Measurements from ENCODE around the gene TCEAL4. TPM values are rescaled to one million over a fixed set of nuclear protein-coding genes. Genes with fewer than 3 reads are reported as not detected.

TCEAL4 gene
- total and polyA plus RNA-seq, 2 of the 13 experiments (the other 11 are each of a cell fraction or from before 2014, with no cell fraction given) = 12.6 to 31.0 TPM

- TF ChIP-seq ZMYM3 (CRISPR knock-in tag; IDR thresholded peaks at IDR 0.05) (no peak), SMARCE1 (IDR thresholded peaks at IDR 0.05; ENCODE audit: borderline replicate concordance) (no peak), NR2F2 (IDR thresholded peaks at IDR 0.05; ENCODE audit: borderline replicate concordance, low read depth) (no peak), ZNF496 (CRISPR knock-in tag; IDR thresholded peaks at IDR 0.05; ENCODE audit: insufficient replicate concordance) (no peak), NFYC (CRISPR knock-in tag; IDR thresholded peaks at IDR 0.05) (no peak), ZNF260 (CRISPR knock-in tag; IDR thresholded peaks at IDR 0.05; ENCODE audit: borderline replicate concordance, low read depth) (no peak), ZNF263 (CRISPR knock-in tag; IDR thresholded peaks at IDR 0.05) (peak; percentile 92), ZNF281 (CRISPR knock-in tag; IDR thresholded peaks at IDR 0.05; ENCODE audit: borderline replicate concordance) (peak; percentile 47; the same call in 1 of the 2 replicates), CBX1 (IDR thresholded peaks at IDR 0.05; ENCODE audit: low read depth) (no peak), CREB3 (CRISPR knock-in tag; IDR thresholded peaks at IDR 0.05) (no peak), PHB2 (IDR thresholded peaks at IDR 0.05; ENCODE audit: partially characterized antibody) (no peak), ZNF547 (CRISPR knock-in tag; IDR thresholded peaks at IDR 0.05) (no peak), SMARCC2 (IDR thresholded peaks at IDR 0.05) (no peak), ZNF7 (CRISPR knock-in tag; IDR thresholded peaks at IDR 0.05) (no peak), SUZ12 (IDR thresholded peaks at IDR 0.05; ENCODE audit: low read depth, low read length) (no peak), ETV5 (CRISPR knock-in tag; IDR thresholded peaks at IDR 0.05; ENCODE audit: borderline replicate concordance) (no peak), GABPA (IDR thresholded peaks at IDR 0.05; ENCODE audit: low read depth, low read length) (no peak), GABPA (CRISPR knock-in tag; IDR thresholded peaks at IDR 0.05; ENCODE audit: low read depth) (no peak), SMAD3 (CRISPR knock-in tag; IDR thresholded peaks at IDR 0.05) (no peak), POLR2AphosphoS5 (IDR thresholded peaks at IDR 0.05; ENCODE audit: low read depth, low read length) (peak; percentile 38; the same call in 1 of the 2 replicates)
- TF ChIP-seq, protein P1, sequence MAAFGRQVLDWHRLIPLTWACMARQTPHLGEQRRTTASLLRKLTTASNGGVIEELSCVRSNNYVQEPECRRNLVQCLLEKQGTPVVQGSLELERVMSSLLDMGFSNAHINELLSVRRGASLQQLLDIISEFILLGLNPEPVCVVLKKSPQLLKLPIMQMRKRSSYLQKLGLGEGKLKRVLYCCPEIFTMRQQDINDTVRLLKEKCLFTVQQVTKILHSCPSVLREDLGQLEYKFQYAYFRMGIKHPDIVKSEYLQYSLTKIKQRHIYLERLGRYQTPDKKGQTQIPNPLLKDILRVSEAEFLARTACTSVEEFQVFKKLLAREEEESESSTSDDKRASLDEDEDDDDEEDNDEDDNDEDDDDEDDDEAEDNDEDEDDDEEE (CRISPR knock-in tag; IDR thresholded peaks at IDR 0.05) = no peak
- TF ChIP-seq, protein P2, sequence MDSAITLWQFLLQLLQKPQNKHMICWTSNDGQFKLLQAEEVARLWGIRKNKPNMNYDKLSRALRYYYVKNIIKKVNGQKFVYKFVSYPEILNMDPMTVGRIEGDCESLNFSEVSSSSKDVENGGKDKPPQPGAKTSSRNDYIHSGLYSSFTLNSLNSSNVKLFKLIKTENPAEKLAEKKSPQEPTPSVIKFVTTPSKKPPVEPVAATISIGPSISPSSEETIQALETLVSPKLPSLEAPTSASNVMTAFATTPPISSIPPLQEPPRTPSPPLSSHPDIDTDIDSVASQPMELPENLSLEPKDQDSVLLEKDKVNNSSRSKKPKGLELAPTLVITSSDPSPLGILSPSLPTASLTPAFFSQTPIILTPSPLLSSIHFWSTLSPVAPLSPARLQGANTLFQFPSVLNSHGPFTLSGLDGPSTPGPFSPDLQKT (CRISPR knock-in tag; IDR thresholded peaks at IDR 0.05; ENCODE audit: borderline replicate concordance) = no peak
- TF ChIP-seq, protein P3, sequence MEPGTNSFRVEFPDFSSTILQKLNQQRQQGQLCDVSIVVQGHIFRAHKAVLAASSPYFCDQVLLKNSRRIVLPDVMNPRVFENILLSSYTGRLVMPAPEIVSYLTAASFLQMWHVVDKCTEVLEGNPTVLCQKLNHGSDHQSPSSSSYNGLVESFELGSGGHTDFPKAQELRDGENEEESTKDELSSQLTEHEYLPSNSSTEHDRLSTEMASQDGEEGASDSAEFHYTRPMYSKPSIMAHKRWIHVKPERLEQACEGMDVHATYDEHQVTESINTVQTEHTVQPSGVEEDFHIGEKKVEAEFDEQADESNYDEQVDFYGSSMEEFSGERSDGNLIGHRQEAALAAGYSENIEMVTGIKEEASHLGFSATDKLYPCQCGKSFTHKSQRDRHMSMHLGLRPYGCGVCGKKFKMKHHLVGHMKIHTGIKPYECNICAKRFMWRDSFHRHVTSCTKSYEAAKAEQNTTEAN (CRISPR knock-in tag; conservative IDR thresholded peaks at IDR 0.05) = no peak
Observed at GRCh38 chrX:103629318-103630170, 44.2 kb downstream of the TCEAL4 start (continued).

Data from HepG2 (cell line).